Kidney capillary endothelial cell (primary cell): ENCODE data around the gene KLHL21.
A peak's percentile ranks its signal among the peaks of the same experiment; 100 is the strongest.
"Not testable (repeated sequence)": the region's sequence is repeated elsewhere in the genome, so short reads cannot be mapped to it uniquely, and the experiment has no call there.

Source experiments
- DNase-seq: peaks from one replicate; pipeline ENCODE4 v3.0.0-alpha.2; 2018; ENCODE audit warnings: low spot score

Gene KLHL21, protein sequence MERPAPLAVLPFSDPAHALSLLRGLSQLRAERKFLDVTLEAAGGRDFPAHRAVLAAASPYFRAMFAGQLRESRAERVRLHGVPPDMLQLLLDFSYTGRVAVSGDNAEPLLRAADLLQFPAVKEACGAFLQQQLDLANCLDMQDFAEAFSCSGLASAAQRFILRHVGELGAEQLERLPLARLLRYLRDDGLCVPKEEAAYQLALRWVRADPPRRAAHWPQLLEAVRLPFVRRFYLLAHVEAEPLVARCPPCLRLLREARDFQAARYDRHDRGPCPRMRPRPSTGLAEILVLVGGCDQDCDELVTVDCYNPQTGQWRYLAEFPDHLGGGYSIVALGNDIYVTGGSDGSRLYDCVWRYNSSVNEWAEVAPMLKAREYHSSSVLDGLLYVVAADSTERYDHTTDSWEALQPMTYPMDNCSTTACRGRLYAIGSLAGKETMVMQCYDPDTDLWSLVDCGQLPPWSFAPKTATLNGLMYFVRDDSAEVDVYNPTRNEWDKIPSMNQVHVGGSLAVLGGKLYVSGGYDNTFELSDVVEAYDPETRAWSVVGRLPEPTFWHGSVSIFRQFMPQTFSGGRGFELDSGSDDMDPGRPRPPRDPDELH

GRCh38 chr1:6602669-6603237 lies at the start of gene KLHL21:
Gene KLHL21 (minus strand): TSS chr1:6602869. CDS start chr1:6602817, 52 bp downstream.
- DNase-seq: peak; percentile 83

DNA sequence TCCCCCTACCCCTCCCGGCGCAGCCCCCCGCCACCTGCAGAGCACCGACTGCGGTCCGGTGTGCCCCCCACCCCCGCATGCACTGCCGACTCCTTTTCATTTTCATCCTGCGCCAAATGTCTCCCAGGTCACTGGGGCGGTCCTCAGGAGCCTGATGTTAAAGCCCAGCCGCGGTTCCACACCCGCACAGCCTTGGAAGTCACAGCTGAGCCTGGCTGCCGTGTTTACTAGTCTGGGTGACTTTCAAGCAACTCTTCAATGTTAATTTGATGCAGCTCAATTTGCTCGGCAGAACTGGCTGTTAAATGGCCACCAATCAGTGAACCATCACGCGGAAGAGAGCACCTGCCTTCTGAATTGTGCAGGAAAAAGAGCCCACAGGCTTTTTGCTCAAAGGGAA lies 49.2 kb upstream of the KLHL21 start:
- no peak for DNase-seq

DNA sequence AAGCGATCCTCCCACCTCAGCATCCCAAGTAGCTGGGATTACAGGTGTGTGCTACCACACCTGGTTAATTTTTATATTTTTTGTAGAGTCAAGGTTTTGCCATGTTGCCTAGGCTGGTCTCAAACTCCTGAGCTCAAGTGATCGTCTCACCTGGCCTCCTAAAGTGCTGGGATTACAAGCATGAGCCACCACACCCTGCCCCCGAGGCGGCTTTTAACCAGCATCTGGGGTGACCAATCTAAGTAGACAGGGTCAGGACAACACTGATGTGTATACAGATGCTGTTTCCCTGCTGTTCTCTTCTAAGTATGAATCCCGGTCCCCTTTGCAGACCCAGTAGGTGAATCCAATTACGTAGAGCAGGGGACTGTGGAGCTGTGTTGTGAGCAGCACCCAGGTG lies 45.9 kb upstream of the KLHL21 start:
- no peak for DNase-seq

DNA sequence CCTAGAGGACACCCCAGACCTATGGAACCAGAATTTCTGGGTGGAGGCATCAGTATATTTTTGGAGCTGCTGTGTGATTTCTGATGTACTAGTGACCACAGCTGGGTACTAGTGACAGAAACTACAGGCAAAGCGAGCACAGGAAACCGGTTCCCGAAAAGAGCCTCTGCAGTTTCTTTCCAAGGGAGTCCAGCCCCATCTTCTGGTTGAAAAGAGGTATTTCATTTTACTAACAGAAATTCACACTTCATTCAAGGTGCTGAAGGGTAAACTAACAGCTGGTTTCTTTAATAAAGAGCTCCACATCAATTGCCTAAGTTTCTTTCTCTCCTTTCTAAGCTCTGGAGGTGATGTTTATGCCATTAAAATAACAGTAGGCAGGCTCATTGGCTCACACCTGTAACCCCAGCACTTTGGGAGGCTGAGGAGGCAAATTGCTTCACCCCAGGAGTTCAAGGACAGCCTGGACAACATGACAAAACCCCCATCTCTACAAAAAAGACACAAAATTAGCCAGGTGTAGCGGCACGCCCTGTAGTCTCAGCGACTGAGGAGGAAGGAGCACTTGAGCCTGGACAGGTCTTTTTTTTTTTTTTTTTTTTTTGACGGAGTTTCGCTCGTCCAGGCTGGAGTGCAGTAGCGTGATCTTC lies 44.0 kb upstream of the KLHL21 start:
- peak; percentile 46 for DNase-seq

DNA sequence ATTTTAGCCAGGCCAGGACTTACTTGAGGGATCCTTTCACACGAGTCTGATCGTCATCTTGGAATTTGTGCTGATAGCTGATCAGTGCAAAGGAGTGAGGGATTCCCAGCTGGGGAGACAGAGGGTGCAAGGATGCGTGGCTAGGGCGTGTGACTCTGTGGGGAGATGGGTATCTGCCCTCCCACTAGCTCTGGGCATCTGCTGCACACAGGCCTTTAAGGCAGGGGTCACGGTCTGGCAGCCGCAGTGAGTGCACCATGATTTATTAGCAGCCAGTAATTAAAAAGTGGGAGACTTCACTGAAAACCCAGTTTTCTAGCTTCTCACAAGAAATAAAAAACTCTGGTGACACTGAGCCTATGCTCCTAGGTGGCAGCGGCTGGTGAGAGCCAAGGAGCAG lies 42.3 kb upstream of the KLHL21 start:
- no peak for DNase-seq

DNA sequence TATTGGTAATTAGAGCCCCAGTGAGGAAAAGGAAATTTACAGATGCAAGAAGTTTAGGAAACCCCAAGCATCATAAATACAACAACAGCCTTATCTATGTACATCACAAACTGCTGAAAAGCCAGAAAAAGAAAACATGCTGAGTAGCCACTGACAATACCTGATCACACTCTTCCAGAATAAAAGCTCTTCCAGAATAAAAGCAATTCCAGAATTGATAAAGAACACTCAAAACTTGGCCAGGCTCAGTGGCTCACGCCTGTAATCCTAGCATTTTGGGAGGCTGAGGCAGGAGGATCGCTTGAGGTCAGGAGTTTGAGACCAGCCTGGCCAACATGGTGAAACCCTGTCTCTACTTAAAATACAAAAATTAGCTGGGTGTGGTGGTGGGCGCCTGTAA lies 38.2 kb upstream of the KLHL21 start:
- not testable (repeated sequence) for DNase-seq

DNA sequence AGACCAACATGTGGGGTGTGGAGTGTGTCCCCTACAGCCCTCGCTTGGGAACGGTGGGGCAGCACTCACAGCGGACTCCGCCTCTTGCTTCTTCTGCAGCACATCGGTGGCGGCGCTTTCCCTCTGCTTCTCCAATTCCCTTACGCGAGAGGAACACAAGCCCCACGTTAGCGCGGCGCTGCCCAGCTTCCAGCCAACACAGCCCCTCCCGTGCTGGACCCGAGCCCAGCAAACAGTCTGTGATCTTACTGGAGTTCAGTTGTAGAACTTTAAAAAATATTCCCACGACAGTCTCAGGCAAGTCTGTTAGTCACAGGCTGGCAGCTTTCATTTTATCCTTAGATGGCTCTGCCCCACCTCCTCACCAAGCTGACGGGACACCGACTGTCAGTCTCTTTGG lies 35.6 kb upstream of the KLHL21 start:
- DNase-seq: no peak

DNA sequence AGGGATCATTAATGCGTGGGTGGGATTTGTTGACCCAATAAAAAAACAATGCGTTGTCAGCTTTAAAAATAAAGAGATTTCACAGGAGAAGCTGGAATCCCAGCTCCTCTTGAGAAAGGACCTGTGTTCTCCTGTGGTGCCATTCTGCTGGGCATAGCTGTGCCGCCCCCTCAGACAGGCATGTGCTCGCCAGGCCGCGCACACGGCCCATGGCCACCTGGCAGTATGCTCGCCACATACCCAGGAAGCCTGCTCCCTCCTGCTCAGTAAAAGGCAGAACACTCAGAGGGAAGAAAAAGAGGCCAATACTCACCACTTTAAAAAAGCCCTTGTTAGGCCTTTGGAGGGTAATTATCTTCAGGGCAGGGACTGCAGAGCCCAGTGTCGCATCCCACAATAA lies 35.1 kb upstream of the KLHL21 start:
- DNase-seq: no peak

GRCh38 chr1:6636778-6637177 lies 34.1 kb upstream of the KLHL21 start:
- not testable (repeated sequence) for DNase-seq

DNA sequence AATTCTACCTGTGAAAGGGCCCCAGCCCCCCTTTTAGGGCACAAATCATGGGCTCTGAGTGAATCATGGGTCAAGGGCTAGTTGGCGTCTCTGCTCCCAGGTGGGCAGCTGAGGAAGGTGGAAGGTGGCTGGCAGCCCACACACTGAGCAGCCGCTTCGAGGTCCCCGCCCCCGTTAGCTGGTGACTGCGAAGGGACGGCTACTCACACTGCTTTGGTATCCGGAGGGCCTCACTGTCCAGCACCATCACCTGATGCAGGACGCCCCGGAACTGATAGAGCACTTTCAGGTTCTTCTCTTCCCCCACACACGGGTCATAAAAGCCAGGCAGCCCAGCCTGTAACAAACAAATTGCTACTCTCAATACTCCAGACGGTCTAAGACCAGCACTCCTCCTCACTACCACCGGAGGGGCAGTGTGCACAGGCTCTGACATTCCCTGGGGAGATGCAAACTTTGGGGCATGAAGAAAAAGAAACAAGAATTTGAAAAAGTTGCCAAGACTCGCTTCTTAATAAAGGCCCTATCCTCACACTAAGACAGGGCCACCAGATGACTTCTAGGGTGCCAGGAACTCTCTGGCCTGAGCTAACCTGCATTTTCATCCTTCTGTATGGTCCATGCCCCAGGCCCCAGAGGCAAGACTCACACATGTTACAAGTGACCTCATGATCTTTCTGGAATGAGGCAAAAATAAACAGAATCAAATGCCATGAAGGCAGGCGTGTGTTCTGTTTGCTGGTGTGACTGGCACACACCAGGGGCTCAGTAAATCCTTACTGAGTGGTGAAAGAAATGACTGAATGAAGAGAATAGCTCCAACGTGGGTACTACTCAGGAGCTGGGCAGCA lies 33.5 kb upstream of the KLHL21 start:
- DNase-seq: no peak

- DNase-seq: no peak
Measured at GRCh38 chr1:6635161-6635909, 32.7 kb upstream of the KLHL21 start.

GRCh38 chr1:6634371-6635052 lies 31.8 kb upstream of the KLHL21 start:
- DNase-seq: peak; percentile 26

DNA sequence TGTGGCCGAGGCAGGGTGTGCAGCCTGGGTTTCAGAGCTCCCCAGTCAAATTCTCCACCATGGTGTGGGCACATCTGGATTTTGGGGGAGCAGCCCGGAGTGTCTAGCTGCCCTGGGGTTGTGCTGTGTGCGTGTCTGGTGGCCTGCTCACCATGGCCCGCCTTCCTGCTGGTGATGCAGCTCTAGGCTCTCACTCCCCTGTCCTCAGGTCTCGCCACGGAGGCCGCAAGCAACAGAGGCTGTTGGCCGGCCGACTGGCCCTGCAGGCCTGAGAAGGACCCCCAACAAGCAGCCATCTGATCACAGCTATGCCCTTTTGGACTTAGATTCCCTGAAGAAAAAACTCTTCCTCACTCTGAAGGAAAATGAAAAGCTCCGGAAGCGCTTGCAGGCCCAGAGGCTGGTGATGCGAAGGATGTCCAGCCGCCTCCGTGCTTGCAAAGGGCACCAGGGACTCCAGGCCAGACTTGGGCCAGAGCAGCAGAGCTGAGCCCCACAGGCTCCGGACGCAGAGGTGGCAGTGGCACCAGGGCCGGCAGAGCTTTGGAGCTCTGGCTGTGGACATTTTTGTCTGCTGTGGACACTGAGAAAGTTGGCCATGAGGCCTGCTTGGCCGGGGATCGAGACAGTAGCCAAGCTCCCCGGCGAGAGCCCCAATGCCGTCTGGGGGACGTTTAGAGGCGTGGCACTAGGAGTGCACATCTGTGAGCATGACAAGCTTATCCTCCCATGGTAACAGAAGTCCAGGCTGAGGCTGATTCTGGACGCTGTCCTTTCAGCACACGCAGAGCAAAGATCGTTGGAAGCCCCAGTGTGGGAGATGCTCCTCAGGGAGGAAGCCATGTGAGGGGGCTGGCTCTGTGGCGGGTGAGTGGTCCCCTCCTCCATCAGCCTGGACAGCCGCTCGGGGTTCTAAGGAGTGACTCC lies 30.2 kb upstream of the KLHL21 start:
- DNase-seq: no peak

- no peak for DNase-seq
Measured at GRCh38 chr1:6631058-6631457, 28.4 kb upstream of the KLHL21 start.

GRCh38 chr1:6630027-6630426 lies 27.4 kb upstream of the KLHL21 start:
- no peak for DNase-seq

- no peak for DNase-seq
Measured at GRCh38 chr1:6628971-6629479, 26.4 kb upstream of the KLHL21 start.

GRCh38 chr1:6627841-6628545 lies 25.3 kb upstream of the KLHL21 start:
- no peak for DNase-seq

DNA sequence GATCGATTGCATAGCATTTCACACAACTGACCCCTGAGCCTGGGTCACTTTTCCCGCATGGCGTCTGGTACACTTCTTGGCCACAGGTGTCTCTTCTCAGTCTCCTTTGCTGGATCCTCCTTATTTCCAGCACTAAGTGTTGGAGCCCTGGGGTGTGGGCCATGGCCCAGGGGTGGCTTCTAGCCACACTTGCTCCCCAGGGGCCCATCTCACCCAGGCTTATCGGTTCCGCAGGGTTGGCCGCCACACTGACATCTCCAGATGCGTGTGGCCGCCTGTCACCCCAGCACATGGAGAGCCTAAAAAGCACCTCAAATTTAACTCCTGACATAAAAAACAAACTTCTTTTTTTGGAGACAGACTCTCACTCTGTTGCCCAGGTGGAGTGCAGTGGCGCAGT lies 24.4 kb upstream of the KLHL21 start:
- no peak for DNase-seq
